Measurements from ENCODE around the gene SLC38A10.

The SLC38A10 gene

DNA sequence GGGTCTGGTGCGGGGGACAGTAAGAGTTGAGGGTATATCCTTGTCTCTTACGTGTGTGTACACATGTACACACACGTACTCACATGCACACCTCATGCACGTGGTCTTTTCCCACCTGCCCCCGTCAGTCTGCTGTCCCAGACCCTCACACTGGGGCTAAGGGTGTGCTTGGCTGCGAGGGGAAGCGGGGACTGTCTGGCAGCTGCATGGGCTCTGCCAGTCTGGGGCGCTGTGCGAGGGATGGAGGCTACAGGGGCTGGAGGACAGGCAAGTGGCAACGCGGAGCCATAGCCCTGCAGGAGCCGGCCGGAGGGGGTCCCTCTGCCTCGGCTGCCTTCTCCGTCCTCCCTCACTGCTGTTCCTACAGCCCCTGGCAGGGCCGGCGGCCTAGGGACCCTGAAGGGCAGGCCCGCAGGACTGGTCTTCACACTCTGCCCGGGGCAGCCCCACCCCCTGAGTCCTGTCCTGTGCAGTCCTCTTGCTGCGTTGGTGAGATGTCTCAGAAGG is 20.8 kb upstream of the SLC38A10 start:
- H3K4me3 ChIP-seq (ENCODE audit: low read length): no peak overlapping the region
- no peak overlapping the region for H2AK5ac ChIP-seq (ENCODE audit: low read length)
- H3K27ac ChIP-seq (ENCODE audit: low read depth, low read length): no peak overlapping the region
- H3K36me3 ChIP-seq (ENCODE audit: control insufficient read depth, insufficient read depth, low read length): no peaks in the 10 kb centered on the region
- no peaks in the 10 kb centered on the region for H3K27me3 ChIP-seq (ENCODE audit: insufficient read depth, low read length, poor library complexity)
- H3K4me1 ChIP-seq (ENCODE audit: control insufficient read depth, low read depth, low read length): no peaks in the 10 kb centered on the region
- H3K79me1 ChIP-seq (ENCODE audit: low read length): no peaks in the 10 kb centered on the region
- no peak overlapping the region for H3K9ac ChIP-seq (ENCODE audit: low read length)
- no peak overlapping the region for H4K8ac ChIP-seq (ENCODE audit: low read depth, low read length)
- H3K56ac ChIP-seq (ENCODE audit: low read length): no peak overlapping the region
- H3K4ac ChIP-seq (ENCODE audit: low read depth, low read length): no peak overlapping the region
- no peak overlapping the region for H3K18ac ChIP-seq (ENCODE audit: low read length)
- H2BK120ac ChIP-seq (ENCODE audit: low read depth, low read length): no peak overlapping the region
- no peak for DNase-seq
- no CpG with 5 or more reads among the region's 20 CpGs for WGBS (ENCODE audit: extremely low coverage, insufficient coverage, low lambda C conversion rate)
- H4K5ac ChIP-seq (ENCODE audit: low read length): no peak overlapping the region
- H3K4me2 ChIP-seq (ENCODE audit: low read length): no peak overlapping the region
- H3K79me2 ChIP-seq (ENCODE audit: control insufficient read depth, insufficient read depth, low read length): no peaks in the 10 kb centered on the region
- no peak overlapping the region for H2BK15ac ChIP-seq (replicated peaks; ENCODE audit: low read depth)
- H3K23ac ChIP-seq (ENCODE audit: low read length): no peak overlapping the region
- no peak overlapping the region for H2BK5ac ChIP-seq (ENCODE audit: low read length)

DNA sequence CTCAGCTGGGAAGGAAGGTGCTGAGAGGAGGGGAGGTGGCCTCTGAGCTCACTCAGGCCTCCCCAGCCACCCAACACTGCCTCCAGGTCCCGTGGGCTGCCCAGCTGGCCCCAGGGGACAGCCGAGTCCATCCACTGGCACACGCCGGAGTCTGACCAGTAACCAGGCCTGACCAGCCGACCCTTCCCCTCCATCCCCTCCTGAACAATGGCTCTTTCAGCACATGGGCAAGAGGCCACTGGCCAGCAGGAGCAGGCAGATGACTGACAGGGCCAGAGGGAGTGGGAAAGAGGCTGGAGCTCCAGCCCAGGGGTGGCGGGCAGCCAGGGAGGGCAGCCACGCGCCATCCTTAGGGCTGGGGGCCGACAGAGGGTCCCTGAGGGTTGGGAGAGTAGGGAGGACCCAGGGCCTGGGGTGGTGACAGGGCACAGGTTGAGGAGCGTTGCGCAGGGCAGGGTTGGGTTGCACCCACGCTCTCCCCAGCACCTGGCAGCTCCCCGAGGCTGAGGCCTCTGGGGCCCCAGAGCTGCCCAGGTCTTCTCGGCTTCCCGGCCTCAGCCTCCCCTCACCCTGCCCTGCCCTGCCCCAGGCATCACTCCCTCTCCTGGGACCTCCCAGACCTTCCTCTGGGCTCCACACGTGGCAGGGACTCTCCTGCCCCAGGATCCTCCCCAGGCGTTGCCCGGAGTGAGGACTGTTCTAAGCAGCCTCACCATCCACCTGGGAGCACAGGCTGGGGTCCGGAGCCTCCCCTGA is 20.2 kb upstream of the SLC38A10 start:
- H3K4ac ChIP-seq (ENCODE audit: low read depth, low read length): no peak overlapping the region
- no peak overlapping the region for H3K27ac ChIP-seq (ENCODE audit: low read depth, low read length)
- H2BK120ac ChIP-seq (ENCODE audit: low read depth, low read length): no peak overlapping the region
- H4K8ac ChIP-seq (ENCODE audit: low read depth, low read length): no peak overlapping the region
- no CpG with 5 or more reads among the region's 19 CpGs for WGBS (ENCODE audit: extremely low coverage, insufficient coverage, low lambda C conversion rate)
- H2BK5ac ChIP-seq (ENCODE audit: low read length): no peak overlapping the region
- H3K79me1 ChIP-seq (ENCODE audit: low read length): no peaks in the 10 kb centered on the region
- no peaks in the 10 kb centered on the region for H3K79me2 ChIP-seq (ENCODE audit: control insufficient read depth, insufficient read depth, low read length)
- H3K4me1 ChIP-seq (ENCODE audit: control insufficient read depth, low read depth, low read length): no peaks in the 10 kb centered on the region
- H2AK5ac ChIP-seq (ENCODE audit: low read length): no peak overlapping the region
- H4K5ac ChIP-seq (ENCODE audit: low read length): no peak overlapping the region
- H3K23ac ChIP-seq (ENCODE audit: low read length): no peak overlapping the region
- no peak overlapping the region for H3K4me2 ChIP-seq (ENCODE audit: low read length)
- no peak overlapping the region for H3K18ac ChIP-seq (ENCODE audit: low read length)
- no peak overlapping the region for H2BK15ac ChIP-seq (replicated peaks; ENCODE audit: low read depth)
- H3K27me3 ChIP-seq (ENCODE audit: insufficient read depth, low read length, poor library complexity): no peaks in the 10 kb centered on the region
- H3K56ac ChIP-seq (ENCODE audit: low read length): no peak overlapping the region
- DNase-seq: no peak
- no peak overlapping the region for H3K4me3 ChIP-seq (ENCODE audit: low read length)
- no peak overlapping the region for H3K9ac ChIP-seq (ENCODE audit: low read length)
- H3K36me3 ChIP-seq (ENCODE audit: control insufficient read depth, insufficient read depth, low read length): no peaks in the 10 kb centered on the region

DNA sequence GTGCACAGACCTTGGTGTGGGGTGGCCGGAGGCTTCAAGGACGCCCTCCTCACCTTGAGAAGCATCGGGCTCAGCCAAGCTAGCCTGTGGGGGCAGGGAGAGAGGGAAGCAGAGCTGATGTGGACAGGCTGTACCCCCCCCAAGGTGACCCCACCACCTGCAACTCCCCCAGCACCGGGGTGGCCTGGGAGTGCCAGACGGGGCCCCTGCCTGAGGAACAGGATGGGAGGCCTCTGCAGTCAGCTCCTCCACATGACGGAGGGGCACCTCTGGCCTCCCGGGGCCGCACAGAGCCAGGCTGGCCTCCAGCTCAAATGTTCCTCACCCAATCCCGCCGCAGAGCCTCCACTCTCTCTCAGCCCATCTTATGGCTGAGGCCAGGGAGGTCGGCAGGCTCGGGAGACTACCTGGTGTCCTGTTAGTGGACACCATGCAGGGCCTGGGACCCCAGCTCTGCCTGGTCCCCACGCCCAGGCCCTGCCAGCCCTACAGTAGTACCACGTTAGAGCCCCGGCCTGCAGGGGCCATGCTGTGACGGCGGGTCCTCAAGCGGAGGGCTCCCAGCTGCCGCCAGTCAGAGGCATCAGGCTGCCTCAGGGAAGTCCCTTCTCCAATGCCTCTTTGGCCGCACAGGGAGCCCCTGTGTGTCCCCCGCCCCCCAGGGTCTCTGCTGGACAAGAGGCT is 19.4 kb upstream of the SLC38A10 start:
- no peaks in the 10 kb centered on the region for H3K79me1 ChIP-seq (ENCODE audit: low read length)
- H3K79me2 ChIP-seq (ENCODE audit: control insufficient read depth, insufficient read depth, low read length): no peaks in the 10 kb centered on the region
- H4K5ac ChIP-seq (ENCODE audit: low read length): no peak overlapping the region
- no peak overlapping the region for H2BK120ac ChIP-seq (ENCODE audit: low read depth, low read length)
- no peak for DNase-seq
- H3K4me2 ChIP-seq (ENCODE audit: low read length): no peak overlapping the region
- H2BK15ac ChIP-seq (replicated peaks; ENCODE audit: low read depth): no peak overlapping the region
- H3K4me1 ChIP-seq (ENCODE audit: control insufficient read depth, low read depth, low read length): peaks cover 2% of the 10 kb centered on the region
- H3K23ac ChIP-seq (ENCODE audit: low read length): no peak overlapping the region
- H2BK5ac ChIP-seq (ENCODE audit: low read length): no peak overlapping the region
- H3K27ac ChIP-seq (ENCODE audit: low read depth, low read length): no peak overlapping the region
- no peaks in the 10 kb centered on the region for H3K27me3 ChIP-seq (ENCODE audit: insufficient read depth, low read length, poor library complexity)
- no peak overlapping the region for H3K4ac ChIP-seq (ENCODE audit: low read depth, low read length)
- H3K4me3 ChIP-seq (ENCODE audit: low read length): no peak overlapping the region
- no peak overlapping the region for H4K8ac ChIP-seq (ENCODE audit: low read depth, low read length)
- WGBS (ENCODE audit: extremely low coverage, insufficient coverage, low lambda C conversion rate): no CpG with 5 or more reads among the region's 21 CpGs
- H2AK5ac ChIP-seq (ENCODE audit: low read length): no peak overlapping the region
- H3K9ac ChIP-seq (ENCODE audit: low read length): no peak overlapping the region
- no peaks in the 10 kb centered on the region for H3K36me3 ChIP-seq (ENCODE audit: control insufficient read depth, insufficient read depth, low read length)
- no peak overlapping the region for H3K56ac ChIP-seq (ENCODE audit: low read length)
- no peak overlapping the region for H3K18ac ChIP-seq (ENCODE audit: low read length)

- Histone ChIP-seq H2BK120ac (ENCODE audit: low read depth, low read length) (no peak overlapping the region), H2AK5ac (ENCODE audit: low read length) (no peak overlapping the region), H3K79me2 (ENCODE audit: control insufficient read depth, insufficient read depth, low read length) (no peaks in the 10 kb centered on the region), H3K9ac (ENCODE audit: low read length) (no peak overlapping the region), H3K23ac (ENCODE audit: low read length) (no peak overlapping the region), H4K5ac (ENCODE audit: low read length) (no peak overlapping the region), H3K4me3 (ENCODE audit: low read length) (no peak overlapping the region), H3K27me3 (ENCODE audit: insufficient read depth, low read length, poor library complexity) (no peaks in the 10 kb centered on the region), H4K8ac (ENCODE audit: low read depth, low read length) (no peak overlapping the region), H3K27ac (ENCODE audit: low read depth, low read length) (no peak overlapping the region), H3K18ac (ENCODE audit: low read length) (no peak overlapping the region), H3K4ac (ENCODE audit: low read depth, low read length) (no peak overlapping the region), H2BK5ac (ENCODE audit: low read length) (no peak overlapping the region), H3K4me2 (ENCODE audit: low read length) (no peak overlapping the region), H3K4me1 (ENCODE audit: control insufficient read depth, low read depth, low read length) (peaks cover 2% of the 10 kb centered on the region), H3K56ac (ENCODE audit: low read length) (no peak overlapping the region), H3K36me3 (ENCODE audit: control insufficient read depth, insufficient read depth, low read length) (no peaks in the 10 kb centered on the region), H2BK15ac (replicated peaks; ENCODE audit: low read depth) (no peak overlapping the region), H3K79me1 (ENCODE audit: low read length) (no peaks in the 10 kb centered on the region)
- no peak for DNase-seq
- no CpG with 5 or more reads among the region's 17 CpGs for WGBS (ENCODE audit: extremely low coverage, insufficient coverage, low lambda C conversion rate)
Measured at GRCh38 chr17:81313776-81314397, 18.8 kb upstream of the SLC38A10 start.

DNA sequence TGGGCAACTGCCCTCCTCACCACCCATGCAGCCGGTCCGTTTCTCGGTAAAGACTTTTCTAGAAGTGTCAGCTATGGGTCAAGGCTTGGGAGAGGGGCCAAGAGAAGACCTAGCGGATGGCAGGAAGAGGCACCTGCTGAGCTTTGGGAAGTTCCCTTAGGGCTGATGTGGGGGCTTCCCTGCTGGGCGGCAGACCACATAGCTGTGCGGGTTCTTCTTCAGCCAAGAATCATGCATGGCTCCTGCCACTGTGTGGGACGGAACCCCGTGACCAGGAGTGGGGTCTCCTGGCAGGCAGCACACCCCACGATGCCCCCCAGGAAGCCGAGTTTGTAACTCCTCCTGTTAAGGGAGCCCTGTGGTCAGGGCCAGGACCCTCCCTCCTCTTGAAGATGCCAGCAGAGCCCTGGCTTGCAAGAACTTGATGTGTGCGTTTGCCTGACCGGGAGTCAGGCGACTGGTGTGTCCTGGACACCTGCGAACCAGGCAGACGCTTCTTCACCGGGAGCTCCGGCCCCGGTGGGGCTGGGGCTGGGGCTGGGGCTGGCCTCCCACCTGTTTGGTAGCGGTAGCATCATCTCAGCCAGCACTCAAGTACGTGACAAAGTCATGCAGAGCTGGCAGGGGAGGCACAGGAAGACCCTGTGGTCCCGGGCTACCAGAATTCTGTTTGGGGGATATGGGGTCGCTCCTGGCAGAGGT is 17.7 kb upstream of the SLC38A10 start:
- H3K18ac ChIP-seq (ENCODE audit: low read length): no peak overlapping the region
- no peak overlapping the region for H3K4ac ChIP-seq (ENCODE audit: low read depth, low read length)
- no peak overlapping the region for H3K23ac ChIP-seq (ENCODE audit: low read length)
- no peaks in the 10 kb centered on the region for H3K79me2 ChIP-seq (ENCODE audit: control insufficient read depth, insufficient read depth, low read length)
- no peak overlapping the region for H3K4me3 ChIP-seq (ENCODE audit: low read length)
- no peak overlapping the region for H3K27ac ChIP-seq (ENCODE audit: low read depth, low read length)
- no peak overlapping the region for H3K9ac ChIP-seq (ENCODE audit: low read length)
- H2AK5ac ChIP-seq (ENCODE audit: low read length): no peak overlapping the region
- no peak overlapping the region for H4K5ac ChIP-seq (ENCODE audit: low read length)
- H2BK120ac ChIP-seq (ENCODE audit: low read depth, low read length): no peak overlapping the region
- H3K4me2 ChIP-seq (ENCODE audit: low read length): no peak overlapping the region
- H3K56ac ChIP-seq (ENCODE audit: low read length): no peak overlapping the region
- WGBS (ENCODE audit: extremely low coverage, insufficient coverage, low lambda C conversion rate): no CpG with 5 or more reads among the region's 22 CpGs
- H4K8ac ChIP-seq (ENCODE audit: low read depth, low read length): no peak overlapping the region
- DNase-seq: no peak
- H3K79me1 ChIP-seq (ENCODE audit: low read length): no peaks in the 10 kb centered on the region
- H3K4me1 ChIP-seq (ENCODE audit: control insufficient read depth, low read depth, low read length): peaks cover 2% of the 10 kb centered on the region
- H3K36me3 ChIP-seq (ENCODE audit: control insufficient read depth, insufficient read depth, low read length): no peaks in the 10 kb centered on the region
- no peaks in the 10 kb centered on the region for H3K27me3 ChIP-seq (ENCODE audit: insufficient read depth, low read length, poor library complexity)
- no peak overlapping the region for H2BK5ac ChIP-seq (ENCODE audit: low read length)
- no peak overlapping the region for H2BK15ac ChIP-seq (replicated peaks; ENCODE audit: low read depth)

Data from mesendoderm (in vitro differentiated cells).